GM12801 (cell line): Measurements from ENCODE around the gene FANCL.

Experiments used
- TF ChIP-seq, protein P1 (sequence below): IDR thresholded peaks from one replicate; pipeline ENCODE4 v1.5.1; 2011; ENCODE audit warnings: control low read depth; ENCODE audit not compliant: insufficient read length; ENCODE audit errors: extremely low read depth

The FANCL gene

DNA sequence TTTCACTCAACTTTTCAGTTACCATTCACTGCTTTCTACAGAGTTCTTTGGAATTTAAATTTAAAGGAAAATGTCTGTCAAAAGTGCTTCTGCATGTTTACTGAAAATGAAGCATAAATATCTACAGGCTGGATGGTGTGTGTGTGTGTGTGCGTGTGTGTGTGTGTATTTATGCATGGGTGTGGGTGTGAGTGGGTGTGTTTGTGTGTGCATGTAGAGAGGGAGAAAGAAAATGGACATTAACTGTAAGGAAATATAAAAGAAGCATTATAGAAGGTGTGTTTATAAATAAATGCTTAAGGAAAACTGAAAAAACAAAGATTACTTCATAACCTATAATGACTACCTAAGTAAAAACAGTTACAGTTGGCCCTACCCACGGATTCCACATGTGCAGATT, 43.2 kb downstream of the FANCL start:
- TF ChIP-seq, protein P1, sequence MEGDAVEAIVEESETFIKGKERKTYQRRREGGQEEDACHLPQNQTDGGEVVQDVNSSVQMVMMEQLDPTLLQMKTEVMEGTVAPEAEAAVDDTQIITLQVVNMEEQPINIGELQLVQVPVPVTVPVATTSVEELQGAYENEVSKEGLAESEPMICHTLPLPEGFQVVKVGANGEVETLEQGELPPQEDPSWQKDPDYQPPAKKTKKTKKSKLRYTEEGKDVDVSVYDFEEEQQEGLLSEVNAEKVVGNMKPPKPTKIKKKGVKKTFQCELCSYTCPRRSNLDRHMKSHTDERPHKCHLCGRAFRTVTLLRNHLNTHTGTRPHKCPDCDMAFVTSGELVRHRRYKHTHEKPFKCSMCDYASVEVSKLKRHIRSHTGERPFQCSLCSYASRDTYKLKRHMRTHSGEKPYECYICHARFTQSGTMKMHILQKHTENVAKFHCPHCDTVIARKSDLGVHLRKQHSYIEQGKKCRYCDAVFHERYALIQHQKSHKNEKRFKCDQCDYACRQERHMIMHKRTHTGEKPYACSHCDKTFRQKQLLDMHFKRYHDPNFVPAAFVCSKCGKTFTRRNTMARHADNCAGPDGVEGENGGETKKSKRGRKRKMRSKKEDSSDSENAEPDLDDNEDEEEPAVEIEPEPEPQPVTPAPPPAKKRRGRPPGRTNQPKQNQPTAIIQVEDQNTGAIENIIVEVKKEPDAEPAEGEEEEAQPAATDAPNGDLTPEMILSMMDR: no peak

DNA sequence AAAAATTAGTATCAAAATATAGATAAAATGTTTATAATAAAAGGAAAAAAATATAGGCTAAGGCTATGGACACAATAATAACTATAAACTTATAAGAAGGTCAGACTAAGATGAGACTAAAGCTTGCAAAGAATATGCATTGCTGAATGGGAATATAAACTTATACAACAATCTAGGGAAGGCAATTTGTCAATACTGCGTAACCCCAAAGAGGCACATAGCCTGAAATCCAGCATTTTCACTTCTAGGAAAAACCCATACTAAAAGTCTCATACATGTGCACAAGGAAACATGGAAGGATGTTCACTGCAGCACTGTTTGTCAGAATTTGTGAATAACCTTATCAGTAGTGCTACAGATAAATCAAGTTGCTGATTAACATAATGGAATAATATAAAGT, 45.5 kb downstream of the FANCL start:
- TF ChIP-seq, protein P1: no peak

DNA sequence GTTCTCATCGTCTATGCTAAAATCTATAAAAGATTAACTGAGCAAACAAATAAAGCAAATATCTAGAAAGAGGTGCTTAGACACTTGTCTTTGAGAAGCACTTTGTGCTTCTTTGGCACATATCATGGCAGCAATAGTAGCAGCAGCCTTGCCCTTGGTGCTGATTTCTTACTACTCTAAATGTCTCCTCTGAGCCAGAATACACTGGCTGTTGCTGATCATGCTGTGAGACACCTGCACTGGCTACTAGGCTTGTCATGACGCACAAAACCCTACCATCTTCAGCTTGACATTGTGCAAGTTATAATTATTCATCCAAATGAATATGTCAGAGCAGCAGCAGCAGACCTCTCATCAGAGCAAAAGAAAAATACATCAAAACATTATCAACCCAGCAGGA, 46.7 kb downstream of the FANCL start:
- TF ChIP-seq, protein P1: no peak

DNA sequence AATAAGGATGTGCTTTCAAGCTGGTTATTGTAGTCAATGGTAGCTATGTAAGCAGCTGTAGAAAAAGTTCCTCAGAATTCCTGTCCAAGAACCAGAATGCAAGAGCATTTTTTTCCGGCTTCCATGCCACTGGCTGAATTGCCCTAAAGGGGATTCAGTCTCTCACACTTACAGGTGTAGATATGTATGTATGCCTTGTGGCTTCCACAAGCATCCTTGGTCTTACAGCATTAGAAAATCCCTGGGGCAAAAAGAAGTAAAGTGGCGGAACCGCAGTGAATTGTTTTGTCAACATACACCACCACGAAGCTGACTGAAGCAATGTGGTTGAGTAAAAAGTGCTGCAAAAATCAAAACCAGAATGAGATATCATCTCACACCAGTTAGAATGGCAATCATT, 54.6 kb downstream of the FANCL start:
- TF ChIP-seq, protein P1: no peak

DNA sequence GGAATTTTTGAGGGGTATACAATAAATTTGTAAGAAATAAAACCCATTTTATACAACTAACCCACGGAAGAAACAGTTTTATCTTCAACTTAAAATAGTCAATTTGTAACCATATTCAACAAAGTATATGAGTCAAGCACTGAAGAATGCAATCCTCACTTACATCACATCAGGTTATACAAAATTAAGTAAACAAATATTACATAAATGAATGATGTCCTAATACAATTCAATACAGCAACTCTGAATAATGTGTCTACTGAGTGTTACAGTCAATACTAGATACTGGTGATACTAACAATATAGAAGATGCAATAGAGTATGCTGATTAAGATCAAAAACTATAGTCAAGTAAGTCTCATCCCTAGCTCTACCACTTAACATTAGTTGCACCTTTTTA, 58.6 kb downstream of the FANCL start:
- TF ChIP-seq, protein P1: no peak

DNA sequence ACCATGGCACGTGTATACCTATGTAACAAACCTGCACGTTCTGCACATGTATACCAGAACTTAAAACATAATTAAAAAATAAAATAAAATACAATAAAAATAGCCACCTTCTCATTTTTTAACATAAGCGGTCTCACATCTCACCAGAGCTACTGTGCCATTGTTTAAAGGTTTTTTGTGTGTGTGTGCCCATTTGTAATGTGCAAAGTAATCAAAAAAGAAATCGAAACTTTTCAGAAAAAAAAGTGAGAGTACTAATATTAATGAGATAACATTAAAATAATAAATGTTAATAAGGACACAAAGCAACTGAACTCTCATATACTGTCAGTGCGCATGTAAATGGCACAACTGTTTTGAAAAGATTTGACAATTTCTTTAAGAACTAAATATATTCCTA, 60.5 kb downstream of the FANCL start:
- TF ChIP-seq, protein P1: no peak

DNA sequence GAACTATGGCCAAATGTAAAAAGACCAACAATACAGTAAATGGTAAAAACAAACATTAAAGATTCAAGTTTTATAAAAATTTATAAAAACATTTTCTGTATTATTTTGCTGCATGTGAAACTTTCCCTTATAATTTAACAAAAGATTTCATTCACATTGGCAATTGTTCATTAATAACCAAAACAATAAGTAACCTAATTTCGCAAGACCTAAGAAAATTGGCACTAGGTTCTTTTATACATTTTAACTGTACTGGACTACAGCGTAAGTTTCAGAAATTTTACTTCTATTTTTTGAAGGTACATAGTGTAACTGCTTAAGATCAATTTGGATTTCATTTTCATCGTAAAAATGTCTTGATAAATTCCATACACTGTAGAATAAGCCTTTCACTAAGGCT, 77.2 kb downstream of the FANCL start:
- TF ChIP-seq, protein P1: no peak

DNA sequence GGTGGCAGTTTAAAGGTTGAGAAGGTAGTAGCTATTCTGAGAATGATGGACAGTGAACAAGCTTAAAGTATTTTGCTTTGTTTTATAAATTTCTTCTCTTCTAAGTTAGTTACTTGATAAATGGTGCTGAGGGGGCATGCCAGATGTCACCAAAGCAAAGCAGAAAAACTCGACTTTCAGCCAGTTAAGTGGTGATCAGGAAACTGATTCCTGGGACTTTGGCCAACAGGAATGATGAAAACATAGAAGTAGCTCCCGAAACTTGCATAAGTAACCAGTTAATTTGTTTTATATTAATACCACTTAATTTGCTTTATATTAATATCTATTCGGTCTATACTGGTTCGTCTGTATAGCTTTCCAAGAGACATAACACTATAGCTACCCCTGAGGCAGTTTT, 82.6 kb downstream of the FANCL start:
- TF ChIP-seq, protein P1: no peak
